ENCODE measurements around the gene MRAP2. TPM values are rescaled to one million over a fixed set of nuclear protein-coding genes. Genes with fewer than 3 reads are reported as not detected.

MRAP2 gene
- total and polyA plus RNA-seq, 7 donors = 0.04 to 0.42 (median 0.18) TPM; not detected in 1

Other genes with a start within 250 kb of the MRAP2 start
- not detected for gene RIPPLY2, start 180.4 kb upstream of the MRAP2 start, total RNA-seq
- gene RIPPLY2, start 180.4 kb upstream of the MRAP2 start, polyA plus RNA-seq = under 1 TPM in 1 of 3 donors, not detected in 2; 0.59 TPM
- gene CYB5R4, start 174.1 kb upstream of the MRAP2 start, total RNA-seq = 10 to 100 TPM in 3 of 4 donors, 1 to 10 TPM in 1; 9.3 to 15.1 (median 13.2) TPM
- 10 to 100 TPM in 2 of 3 donors, 1 to 10 TPM in 1; 6.1 to 20.3 (median 11.7) TPM for gene CYB5R4, start 174.1 kb upstream of the MRAP2 start, polyA plus RNA-seq
- 1 to 10 TPM; 2.2 to 4.0 (median 2.4) TPM for gene CEP162, start 193.9 kb downstream of the MRAP2 start, total RNA-seq
- 1 to 10 TPM; 1.5 to 3.9 (median 2.3) TPM for gene CEP162, start 193.9 kb downstream of the MRAP2 start, polyA plus RNA-seq

Measured in psoas muscle (tissue), 7 donors.